Breast epithelium (tissue), 3 donors: ENCODE data around the gene CBLB.

ENCODE experiments used
- POLR2A ChIP-seq: fragments of 450-650 bp; IDR thresholded peaks from one replicate; pipeline ENCODE4 v1.6.1; 2016; ENCODE audit warnings: antibody characterized with exemption, mild to moderate bottlenecking, moderate library complexity
- TF ChIP-seq, protein P1 (sequence below), 3 donors: fragments of 450-650 bp; IDR thresholded peaks; one replicate each; pipeline ENCODE4 v1.5.1; 2016 to 2017; ENCODE audit warnings: antibody characterized with exemption in 3 of 3, mild to moderate bottlenecking in 3 of 3, moderate library complexity in 3 of 3

DNA sequence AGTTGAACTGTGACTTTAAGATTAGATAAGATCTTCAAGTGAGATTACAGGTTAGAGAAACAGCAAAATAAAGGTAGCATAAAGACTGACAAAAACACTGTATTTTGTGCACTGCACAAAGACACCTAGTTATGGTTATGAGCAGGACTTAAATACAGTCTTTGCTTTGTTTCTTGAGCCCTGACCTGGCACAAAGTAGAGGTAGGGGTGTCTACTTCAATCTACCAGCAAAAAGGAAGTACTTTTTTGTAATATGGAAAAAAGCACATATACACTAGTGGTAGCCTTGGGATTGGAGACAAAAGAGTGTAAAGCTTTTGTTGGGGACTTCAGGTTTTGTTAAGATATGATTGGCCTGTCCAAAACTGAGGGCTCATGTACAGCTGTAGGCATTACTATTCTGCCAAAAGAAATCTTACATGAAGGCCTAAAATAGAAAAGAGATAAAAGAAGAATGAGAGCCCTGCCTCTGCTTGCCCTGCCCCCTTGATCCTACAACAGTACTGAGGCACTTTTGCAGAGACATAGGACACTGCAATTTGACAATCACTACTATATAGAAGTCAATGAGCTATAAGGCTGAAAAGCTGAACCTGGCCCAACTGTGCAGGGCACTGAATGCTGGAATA lies 194.3 kb downstream of the CBLB start:
- TF ChIP-seq, protein P1, sequence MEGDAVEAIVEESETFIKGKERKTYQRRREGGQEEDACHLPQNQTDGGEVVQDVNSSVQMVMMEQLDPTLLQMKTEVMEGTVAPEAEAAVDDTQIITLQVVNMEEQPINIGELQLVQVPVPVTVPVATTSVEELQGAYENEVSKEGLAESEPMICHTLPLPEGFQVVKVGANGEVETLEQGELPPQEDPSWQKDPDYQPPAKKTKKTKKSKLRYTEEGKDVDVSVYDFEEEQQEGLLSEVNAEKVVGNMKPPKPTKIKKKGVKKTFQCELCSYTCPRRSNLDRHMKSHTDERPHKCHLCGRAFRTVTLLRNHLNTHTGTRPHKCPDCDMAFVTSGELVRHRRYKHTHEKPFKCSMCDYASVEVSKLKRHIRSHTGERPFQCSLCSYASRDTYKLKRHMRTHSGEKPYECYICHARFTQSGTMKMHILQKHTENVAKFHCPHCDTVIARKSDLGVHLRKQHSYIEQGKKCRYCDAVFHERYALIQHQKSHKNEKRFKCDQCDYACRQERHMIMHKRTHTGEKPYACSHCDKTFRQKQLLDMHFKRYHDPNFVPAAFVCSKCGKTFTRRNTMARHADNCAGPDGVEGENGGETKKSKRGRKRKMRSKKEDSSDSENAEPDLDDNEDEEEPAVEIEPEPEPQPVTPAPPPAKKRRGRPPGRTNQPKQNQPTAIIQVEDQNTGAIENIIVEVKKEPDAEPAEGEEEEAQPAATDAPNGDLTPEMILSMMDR (IDR thresholded peaks at IDR 0.05) = no peak
- no peak for TF ChIP-seq POLR2A
